ENCODE measurements around the gene SYF2.
"Not testable (repeated sequence)": the region's sequence is repeated elsewhere in the genome, so short reads cannot be mapped to it uniquely, and the experiment has no call there.

DNA sequence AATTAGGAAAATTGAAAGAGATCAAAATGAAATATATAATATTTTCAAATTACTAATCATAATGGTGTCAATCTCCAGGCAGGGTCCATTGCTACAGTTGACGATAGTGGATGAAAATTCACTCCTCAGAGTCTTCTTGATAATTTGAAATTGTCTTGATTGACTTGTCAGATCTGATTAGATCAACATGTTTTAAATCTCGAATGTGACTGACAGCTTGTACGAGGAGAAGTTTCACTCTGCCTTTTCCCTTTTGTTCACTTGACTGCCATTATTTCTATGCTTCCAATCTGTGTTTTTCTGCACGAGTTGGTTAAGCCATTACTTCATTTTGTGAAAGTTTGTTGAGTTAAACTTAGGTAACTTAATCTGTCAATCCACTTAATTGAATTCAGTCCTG is 43.3 kb upstream of the SYF2 start:
- TF ChIP-seq CTCF (IDR thresholded peaks at IDR 0.05; ENCODE audit: low read depth, low read length, poor library complexity, severe bottlenecking); EZH2phosphoT487 (IDR thresholded peaks at IDR 0.05; ENCODE audit: borderline replicate concordance, low read length): not testable (repeated sequence)
